ENCODE results near the gene MRPS6.

The MRPS6 gene

DNA sequence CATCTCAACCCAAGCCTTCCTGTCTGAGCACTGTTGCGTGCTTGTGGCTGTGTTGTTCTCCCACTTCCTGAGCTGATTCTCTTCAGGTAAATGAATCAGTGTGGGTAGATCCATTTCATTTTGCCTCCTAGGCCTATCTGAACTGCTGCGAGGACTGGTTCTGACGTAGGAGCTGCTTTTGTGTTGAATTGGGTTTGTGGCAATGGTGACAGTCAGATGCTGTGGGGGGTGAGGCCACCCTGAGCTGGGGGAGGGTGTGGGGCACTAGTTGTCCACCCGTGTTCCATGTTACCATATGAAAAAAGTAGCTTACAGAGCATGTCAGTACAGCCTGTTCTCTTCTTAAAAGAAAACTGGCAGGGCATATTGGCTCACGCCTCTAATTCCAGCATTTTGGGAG, 81.5 kb downstream of the MRPS6 start:
- TF ChIP-seq REST (IDR thresholded peaks at IDR 0.05; ENCODE audit: insufficient replicate concordance, low read depth) (no peak), GABPA (IDR thresholded peaks at IDR 0.05; ENCODE audit: low read depth) (no peak)

GRCh38 chr21:34156957-34157356, 83.6 kb downstream of the MRPS6 start:
- Histone ChIP-seq H3K27ac (replicated peaks) (no peak overlapping the region), H3K27me3 (ENCODE audit: insufficient read depth, poor library complexity, severe bottlenecking) (no peaks in the 10 kb centered on the region), H3K4me3 (replicated peaks; ENCODE audit: insufficient read depth, low read length) (no peak overlapping the region)
- DNase-seq (ENCODE audit: low read depth in 1 of 2, low spot score in 1 of 2) = no peak
- TF ChIP-seq, protein P1, sequence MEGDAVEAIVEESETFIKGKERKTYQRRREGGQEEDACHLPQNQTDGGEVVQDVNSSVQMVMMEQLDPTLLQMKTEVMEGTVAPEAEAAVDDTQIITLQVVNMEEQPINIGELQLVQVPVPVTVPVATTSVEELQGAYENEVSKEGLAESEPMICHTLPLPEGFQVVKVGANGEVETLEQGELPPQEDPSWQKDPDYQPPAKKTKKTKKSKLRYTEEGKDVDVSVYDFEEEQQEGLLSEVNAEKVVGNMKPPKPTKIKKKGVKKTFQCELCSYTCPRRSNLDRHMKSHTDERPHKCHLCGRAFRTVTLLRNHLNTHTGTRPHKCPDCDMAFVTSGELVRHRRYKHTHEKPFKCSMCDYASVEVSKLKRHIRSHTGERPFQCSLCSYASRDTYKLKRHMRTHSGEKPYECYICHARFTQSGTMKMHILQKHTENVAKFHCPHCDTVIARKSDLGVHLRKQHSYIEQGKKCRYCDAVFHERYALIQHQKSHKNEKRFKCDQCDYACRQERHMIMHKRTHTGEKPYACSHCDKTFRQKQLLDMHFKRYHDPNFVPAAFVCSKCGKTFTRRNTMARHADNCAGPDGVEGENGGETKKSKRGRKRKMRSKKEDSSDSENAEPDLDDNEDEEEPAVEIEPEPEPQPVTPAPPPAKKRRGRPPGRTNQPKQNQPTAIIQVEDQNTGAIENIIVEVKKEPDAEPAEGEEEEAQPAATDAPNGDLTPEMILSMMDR (IDR thresholded peaks at IDR 0.05; ENCODE audit: insufficient read depth, low read length) = no peak
- TF ChIP-seq POLR2AphosphoS5 (IDR thresholded peaks at IDR 0.05; ENCODE audit: low read depth) (no peak), GABPA (IDR thresholded peaks at IDR 0.05; ENCODE audit: low read depth) (no peak), REST (IDR thresholded peaks at IDR 0.05; ENCODE audit: insufficient replicate concordance, low read depth) (no peak), SPI1 (IDR thresholded peaks at IDR 0.05; ENCODE audit: borderline replicate concordance, low read depth) (no peak)

More for the DNA sequence above, 81.5 kb downstream of the MRPS6 start:
- no peak for DNase-seq (ENCODE audit: low read depth in 1 of 2, low spot score in 1 of 2)
- Histone ChIP-seq H3K27me3 (ENCODE audit: insufficient read depth, poor library complexity, severe bottlenecking) (no peaks in the 10 kb centered on the region), H3K27ac (replicated peaks) (no peak overlapping the region), H3K4me3 (replicated peaks; ENCODE audit: insufficient read depth, low read length) (no peak overlapping the region)

GRCh38 chr21:34157521-34157920, 84.1 kb downstream of the MRPS6 start:
- H3K27me3 ChIP-seq (ENCODE audit: insufficient read depth, poor library complexity, severe bottlenecking) = no peaks in the 10 kb centered on the region
- H3K4me3 ChIP-seq (replicated peaks; ENCODE audit: insufficient read depth, low read length) = no peak overlapping the region
- DNase-seq (ENCODE audit: low read depth in 1 of 2, low spot score in 1 of 2) = no peak
- H3K27ac ChIP-seq (replicated peaks) = no peak overlapping the region
- TF ChIP-seq SPI1 (IDR thresholded peaks at IDR 0.05; ENCODE audit: borderline replicate concordance, low read depth) = no peak
- no peak for TF ChIP-seq REST (IDR thresholded peaks at IDR 0.05; ENCODE audit: insufficient replicate concordance, low read depth)
- no peak for TF ChIP-seq GABPA (IDR thresholded peaks at IDR 0.05; ENCODE audit: low read depth)
- no peak for TF ChIP-seq POLR2AphosphoS5 (IDR thresholded peaks at IDR 0.05; ENCODE audit: low read depth)
- TF ChIP-seq, protein P1 (IDR thresholded peaks at IDR 0.05; ENCODE audit: insufficient read depth, low read length) = no peak
